ENCODE data around the gene ENG. TPM values are rescaled to one million over a fixed set of nuclear protein-coding genes. Genes with fewer than 3 reads are reported as not detected.
"Not testable (repeated sequence)": the region's sequence is repeated elsewhere in the genome, so short reads cannot be mapped to it uniquely, and the experiment has no call there.

ENG gene
- total RNA-seq, 1 donor from 2014 or later, result 5.0 TPM

GRCh38 chr9:127783111-127784008 lies 71.1 kb downstream of the ENG start:
- no peak overlapping the region for H3K4me3 ChIP-seq (ENCODE audit: low read depth, low read length)
- no peak for DNase-seq (ENCODE audit: low read depth)
- no peak for TF ChIP-seq CTCF (conservative IDR thresholded peaks at IDR 0.05; ENCODE audit: low read depth, low read length)

- H3K4me3 ChIP-seq (ENCODE audit: low read depth, low read length), result no peak overlapping the region
- no peak for DNase-seq (ENCODE audit: low read depth)
- TF ChIP-seq CTCF (conservative IDR thresholded peaks at IDR 0.05; ENCODE audit: low read depth, low read length), result no peak
Observed at GRCh38 chr9:127781806-127782205, 72.7 kb downstream of the ENG start.

DNA sequence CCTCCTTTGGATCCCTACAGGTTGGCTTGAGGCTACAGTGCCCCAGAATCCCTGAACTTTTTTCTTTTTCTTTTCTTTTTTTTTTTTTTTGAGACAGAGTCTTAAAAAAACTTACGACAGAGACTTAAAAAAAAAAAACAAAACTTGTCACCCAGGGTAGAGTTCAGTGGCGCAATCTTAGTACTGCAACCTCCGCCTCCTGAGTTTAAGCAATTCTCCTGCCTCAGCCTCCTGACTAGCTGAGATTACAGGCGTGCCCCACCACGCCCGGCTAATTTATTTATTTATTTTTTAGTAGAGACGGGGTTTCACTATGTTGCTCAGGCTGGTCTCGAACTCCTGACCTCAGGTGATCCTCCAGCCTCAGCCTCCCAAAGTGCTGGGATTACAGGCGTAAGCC lies 73.5 kb downstream of the ENG start:
- H3K4me3 ChIP-seq (ENCODE audit: low read depth, low read length); DNase-seq (ENCODE audit: low read depth): not testable (repeated sequence)

- no peak overlapping the region for H3K4me3 ChIP-seq (ENCODE audit: low read depth, low read length)
- no peak for DNase-seq (ENCODE audit: low read depth)
- no peak for TF ChIP-seq CTCF (conservative IDR thresholded peaks at IDR 0.05; ENCODE audit: low read depth, low read length)
Observed at GRCh38 chr9:127780126-127780885, 74.2 kb downstream of the ENG start.

DNA sequence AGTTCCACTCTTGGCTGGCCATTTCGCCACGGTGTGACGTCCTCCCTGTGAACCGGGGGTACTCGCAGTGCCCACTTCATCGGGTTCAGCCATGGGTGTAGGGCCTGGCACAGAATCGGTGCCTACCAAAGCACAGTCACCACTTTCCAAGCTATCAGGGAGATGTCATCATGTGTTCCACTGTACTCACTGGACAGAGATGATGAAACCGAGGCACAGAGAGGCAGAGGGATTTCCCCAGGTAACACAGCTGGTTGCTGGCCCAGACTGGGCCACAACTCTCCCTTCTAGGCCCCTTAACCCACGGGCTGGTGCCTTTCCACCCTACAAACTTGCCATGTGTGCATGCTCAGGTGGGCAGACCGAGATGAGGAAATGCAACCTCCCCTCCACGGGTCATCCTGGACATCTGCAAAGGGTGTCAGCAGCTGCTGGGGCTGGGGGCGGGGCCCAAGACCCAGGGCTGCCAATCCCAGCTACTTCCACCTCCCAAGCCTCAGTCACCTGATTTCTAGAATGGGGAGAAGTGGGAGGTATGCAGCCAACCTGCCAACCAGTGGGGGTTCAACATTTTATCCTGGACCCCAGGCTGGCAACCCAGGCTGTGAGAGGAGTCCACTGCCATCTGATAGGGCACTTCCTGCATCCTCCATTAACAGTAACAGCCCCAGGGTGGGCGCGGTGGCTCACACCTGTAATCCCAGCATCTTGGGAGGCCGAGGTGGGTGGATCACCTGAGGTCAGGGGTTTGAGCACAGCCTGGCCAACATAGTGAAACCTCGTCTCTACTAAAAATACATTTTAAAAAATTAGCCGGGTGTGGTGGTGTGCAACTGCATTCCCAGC lies 75.1 kb downstream of the ENG start:
- no peak for TF ChIP-seq CTCF (conservative IDR thresholded peaks at IDR 0.05; ENCODE audit: low read depth, low read length)
- H3K4me3 ChIP-seq (ENCODE audit: low read depth, low read length), result no peak overlapping the region
- DNase-seq (ENCODE audit: low read depth), result no peak

- no peak for DNase-seq (ENCODE audit: low read depth)
- no peak for TF ChIP-seq CTCF (conservative IDR thresholded peaks at IDR 0.05; ENCODE audit: low read depth, low read length)
- no peak within 1 kb of the TSS for H3K4me3 ChIP-seq (ENCODE audit: low read depth, low read length)
Observed at GRCh38 chr9:127778280-127779135, 76.0 kb downstream of the ENG start, which contains the start of gene SH2D3C. TSS of gene SH2D3C (minus strand) at chr9:127778666. CDS start at chr9:127778627, 39 bp downstream.

All from epithelial cell of proximal tubule (primary cell).